ENCODE data around the gene CD99. TPM values are rescaled to one million over a fixed set of nuclear protein-coding genes. Genes with fewer than 3 reads are reported as not detected.
A peak's percentile ranks its signal among the peaks of the same experiment; 100 is the strongest.

Gene CD99
- total and polyA plus RNA-seq, 8 donors, result 64.5 to 432 (median 134) TPM

DNA sequence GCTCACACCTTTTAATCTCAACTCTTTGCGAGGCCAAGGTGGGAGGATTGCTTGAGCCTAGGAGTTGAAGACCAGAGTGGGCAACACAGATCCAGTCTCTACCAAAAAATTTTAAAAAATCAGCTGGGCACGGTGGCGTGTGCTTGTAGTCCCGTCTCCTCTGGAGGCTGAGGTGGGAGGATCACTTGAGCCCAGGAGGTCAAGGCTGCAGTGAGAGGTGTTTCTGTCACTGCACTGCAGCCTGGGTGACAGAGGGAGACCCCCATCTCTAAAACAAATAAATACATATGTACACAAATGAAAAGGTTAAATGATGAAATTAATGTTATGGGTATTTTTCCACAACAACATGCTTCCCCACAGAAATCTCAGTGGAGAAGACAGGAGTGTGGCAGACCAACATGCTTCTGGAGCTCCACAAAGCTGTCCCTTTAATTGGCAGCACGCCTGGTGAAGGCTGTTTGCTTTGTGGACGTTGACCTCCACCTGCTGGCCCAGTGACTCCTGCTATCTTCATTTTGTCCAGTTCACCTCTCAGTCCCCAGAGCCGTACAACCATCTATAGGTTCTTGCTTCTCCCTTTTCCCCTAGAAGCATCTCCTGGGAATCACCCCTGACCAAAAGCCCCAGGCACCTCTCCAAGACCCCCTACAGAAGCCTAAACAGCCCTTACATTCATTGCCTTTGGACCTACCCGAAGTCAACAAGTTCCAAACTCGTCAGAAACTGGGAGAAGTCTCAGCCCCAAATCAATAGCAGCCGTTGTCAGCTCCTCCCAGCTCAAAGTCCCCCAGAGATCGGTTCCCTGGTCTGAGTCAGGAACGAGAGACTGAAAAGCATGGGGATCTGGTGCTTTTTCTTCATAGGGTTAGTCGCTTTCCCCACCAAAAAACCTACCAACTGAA is 36.4 kb upstream of the CD99 start:
- 48 to 51% methylated on average over 13 of the region's 13 CpGs for WGBS, 2 donors
- H3K27ac ChIP-seq, result no peak overlapping the region
- FAIRE-seq, result no peak

DNA sequence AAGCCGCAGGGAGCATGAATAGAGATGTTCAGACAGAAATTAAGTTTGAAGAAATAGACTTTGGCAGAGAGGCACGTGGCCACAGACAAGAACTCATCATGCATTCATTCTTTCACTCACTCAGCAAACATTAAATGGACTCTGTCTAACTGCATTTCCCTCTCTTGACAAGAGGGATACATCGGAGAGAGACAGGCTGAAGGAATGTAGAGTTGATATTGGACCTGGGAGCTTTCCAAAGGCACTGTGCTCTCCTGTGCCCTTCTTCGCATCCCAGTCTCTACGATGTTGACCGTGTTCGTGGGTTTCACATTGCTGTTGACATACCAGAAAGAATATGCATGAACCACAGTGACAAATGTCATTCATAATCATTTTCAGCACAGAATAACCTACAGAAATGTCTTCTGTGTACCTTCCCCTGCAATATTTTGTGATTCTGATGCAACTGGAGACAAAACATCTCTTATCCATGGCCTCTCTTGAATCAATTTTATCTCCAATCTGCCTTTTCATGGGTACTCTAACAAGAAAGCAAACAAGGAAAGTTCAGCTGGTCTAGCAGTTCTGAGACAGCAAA is 34.7 kb upstream of the CD99 start:
- TF ChIP-seq, protein P1, sequence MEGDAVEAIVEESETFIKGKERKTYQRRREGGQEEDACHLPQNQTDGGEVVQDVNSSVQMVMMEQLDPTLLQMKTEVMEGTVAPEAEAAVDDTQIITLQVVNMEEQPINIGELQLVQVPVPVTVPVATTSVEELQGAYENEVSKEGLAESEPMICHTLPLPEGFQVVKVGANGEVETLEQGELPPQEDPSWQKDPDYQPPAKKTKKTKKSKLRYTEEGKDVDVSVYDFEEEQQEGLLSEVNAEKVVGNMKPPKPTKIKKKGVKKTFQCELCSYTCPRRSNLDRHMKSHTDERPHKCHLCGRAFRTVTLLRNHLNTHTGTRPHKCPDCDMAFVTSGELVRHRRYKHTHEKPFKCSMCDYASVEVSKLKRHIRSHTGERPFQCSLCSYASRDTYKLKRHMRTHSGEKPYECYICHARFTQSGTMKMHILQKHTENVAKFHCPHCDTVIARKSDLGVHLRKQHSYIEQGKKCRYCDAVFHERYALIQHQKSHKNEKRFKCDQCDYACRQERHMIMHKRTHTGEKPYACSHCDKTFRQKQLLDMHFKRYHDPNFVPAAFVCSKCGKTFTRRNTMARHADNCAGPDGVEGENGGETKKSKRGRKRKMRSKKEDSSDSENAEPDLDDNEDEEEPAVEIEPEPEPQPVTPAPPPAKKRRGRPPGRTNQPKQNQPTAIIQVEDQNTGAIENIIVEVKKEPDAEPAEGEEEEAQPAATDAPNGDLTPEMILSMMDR (IDR thresholded peaks at IDR 0.05), result no peak
- ATAC-seq (no peak), FAIRE-seq (no peak), DNase-seq (no peak)
- no peaks in the 10 kb centered on the region for H3K27me3 ChIP-seq
- H3K27ac ChIP-seq, result no peak overlapping the region
- H3K9me3 ChIP-seq, result no peaks in the 10 kb centered on the region
- 88 to 91% methylated on average over 7 of the region's 7 CpGs for WGBS, 2 donors
- H3K4me3 ChIP-seq, result no peak overlapping the region
- no peaks in the 10 kb centered on the region for H3K36me3 ChIP-seq
- intact Hi-C loops (cut with DNase I), result no loop called here
- H3K4me1 ChIP-seq, result no peaks in the 10 kb centered on the region

More for the DNA sequence above, 36.4 kb upstream of the CD99 start:
- TF ChIP-seq, protein P1 (IDR thresholded peaks at IDR 0.05), result no peak
- H3K9me3 ChIP-seq, result no peaks in the 10 kb centered on the region
- H3K36me3 ChIP-seq, result no peaks in the 10 kb centered on the region
- ATAC-seq (peak; percentile 74 to 92 (median 84)), DNase-seq (peak in 4 of 6 donors; percentile 32 to 64 (median 49))
- H3K4me1 ChIP-seq, result no peaks in the 10 kb centered on the region
- intact Hi-C loops (cut with DNase I), result no loop called here
- no peaks in the 10 kb centered on the region for H3K27me3 ChIP-seq
- no peak overlapping the region for H3K4me3 ChIP-seq

DNA sequence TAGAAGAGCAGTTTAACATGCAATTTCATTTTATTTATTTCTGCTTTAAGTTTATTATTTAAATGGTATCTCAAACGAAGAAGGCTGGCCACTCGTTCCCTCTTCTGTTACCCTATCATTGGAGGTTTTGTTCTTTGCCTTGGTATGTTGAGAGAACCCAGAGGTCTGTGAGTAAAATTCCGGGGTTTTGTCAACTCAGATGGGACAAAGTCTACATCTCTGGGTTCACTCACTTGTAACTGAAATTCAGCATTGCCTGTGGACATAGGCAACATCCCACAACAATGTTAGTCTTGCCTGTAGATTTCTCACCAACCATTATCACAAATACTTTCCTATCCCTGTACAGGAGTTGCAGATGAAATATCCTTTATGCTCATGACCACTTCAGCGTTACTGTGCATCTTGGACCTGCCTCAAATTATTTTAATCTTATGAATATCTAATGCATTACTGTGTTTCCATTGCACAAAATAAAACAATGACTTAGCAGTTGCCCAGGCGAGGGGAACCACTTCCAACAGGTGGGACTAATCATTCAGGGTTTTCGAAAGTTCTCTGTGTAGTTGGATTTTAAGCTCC is 33.5 kb upstream of the CD99 start:
- WGBS, 2 donors, result 83 to 91% methylated on average over 6 of the region's 6 CpGs
- Histone ChIP-seq H3K36me3 (no peaks in the 10 kb centered on the region), H3K27ac (no peak overlapping the region), H3K27me3 (no peaks in the 10 kb centered on the region), H3K4me1 (no peaks in the 10 kb centered on the region), H3K9me3 (no peaks in the 10 kb centered on the region), H3K4me3 (no peak overlapping the region)
- FAIRE-seq, result no peak
- intact Hi-C loops (cut with DNase I), result no loop called here
- TF ChIP-seq, protein P1 (IDR thresholded peaks at IDR 0.05), result no peak
- ATAC-seq, result no peak
- no peak for DNase-seq

DNA sequence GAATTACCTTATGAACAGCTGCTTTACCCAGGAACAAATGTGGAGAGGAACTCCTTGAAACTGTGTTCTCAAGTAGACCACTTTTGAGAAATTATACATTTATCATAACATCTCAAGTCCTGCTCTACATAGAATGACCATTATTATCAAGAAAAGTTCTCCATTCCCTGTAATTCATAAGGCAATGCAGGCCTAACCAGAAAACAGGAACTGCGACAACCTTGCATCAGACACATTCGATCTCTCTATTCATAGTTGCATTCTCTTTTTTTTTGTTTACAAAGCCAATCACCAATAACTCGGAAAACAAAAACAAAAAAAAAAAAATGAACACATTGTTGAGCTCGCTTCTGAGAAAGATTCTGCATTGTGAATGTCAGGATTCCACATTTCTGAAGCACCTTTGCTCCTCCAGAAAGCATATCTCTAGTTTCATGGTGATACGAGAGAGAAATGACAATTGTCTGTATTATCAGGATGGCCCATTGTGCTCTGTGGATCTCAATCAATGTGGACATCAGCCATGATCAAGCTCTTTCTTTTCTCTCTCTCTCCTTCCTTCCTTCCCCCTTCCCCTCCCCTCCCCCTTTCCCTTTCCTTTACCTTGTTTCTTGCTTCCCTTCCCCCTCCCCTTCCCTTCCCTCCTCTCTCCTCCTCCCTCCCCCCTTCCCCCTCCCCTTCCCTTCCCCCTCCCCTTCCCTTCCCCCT is 32.4 kb upstream of the CD99 start:
- Histone ChIP-seq H3K36me3 (no peaks in the 10 kb centered on the region), H3K4me3 (no peak overlapping the region), H3K4me1 (no peaks in the 10 kb centered on the region)

More for the DNA sequence above, 32.4 kb upstream of the CD99 start:
- FAIRE-seq (no peak), DNase-seq (no peak), ATAC-seq (no peak)
- TF ChIP-seq, protein P1 (IDR thresholded peaks at IDR 0.05), result no peak
- H3K27ac ChIP-seq, result no peak overlapping the region
- intact Hi-C loops (cut with DNase I), result no loop called here
- 86 to 88% methylated on average over 5 of the region's 5 CpGs for WGBS, 2 donors
- H3K27me3 ChIP-seq, result no peaks in the 10 kb centered on the region
- H3K9me3 ChIP-seq, result no peaks in the 10 kb centered on the region
